Chondrocyte (in vitro differentiated cells): ENCODE measurements around the gene FAM89A. TPM values are rescaled to one million over a fixed set of nuclear protein-coding genes. Genes with fewer than 3 reads are reported as not detected.

ENCODE experiments used
- DNase-seq: peaks from one replicate; pipeline ENCODE4 v3.0.0; 2021; ENCODE audit warnings: mixed read lengths, low spot score
- H3K27ac Mint-ChIP-seq: one replicate; pipeline ENCODE4 v1.8.0; 2021; ENCODE audit warnings: mild to moderate bottlenecking, moderate library complexity, mixed read lengths; ENCODE audit not compliant: unreplicated experiment
- H3K27me3 Mint-ChIP-seq: 2 replicates; pipeline ENCODE4 v1.8.0; 2021; ENCODE audit warnings: low read depth, mixed read lengths
- H3K36me3 Mint-ChIP-seq: 2 replicates; pipeline ENCODE4 v1.8.0; 2021; ENCODE audit warnings: low read depth, mixed read lengths
- H3K4me1 Mint-ChIP-seq: 2 replicates; pipeline ENCODE4 v1.8.0; 2021; ENCODE audit warnings: low read depth, mild to moderate bottlenecking, mixed read lengths
- H3K4me3 Mint-ChIP-seq: one replicate; pipeline ENCODE4 v1.8.0; 2021; ENCODE audit warnings: mild to moderate bottlenecking, moderate library complexity, mixed read lengths; ENCODE audit not compliant: unreplicated experiment
- H3K9me3 Mint-ChIP-seq: 2 replicates; pipeline ENCODE4 v1.8.0; 2021; ENCODE audit warnings: low read depth, mixed read lengths
- total RNA-seq: library from RNA; stranded (reverse); gene quantifications from 3 replicates; pipeline ENCODE4 v1.2.1, GENCODE V29; 2021
- TF ChIP-seq, protein P1 (sequence below): fragments of 200-600 bp; sonication (generic); IDR thresholded peaks from 2 replicates; pipeline ENCODE4 v1.5.0; 2021; ENCODE audit warnings: antibody characterized with exemption, mild to moderate bottlenecking, moderate library complexity

The FAM89A gene
- total RNA-seq, 1 donor from 2014 or later: 19.7 TPM

DNA sequence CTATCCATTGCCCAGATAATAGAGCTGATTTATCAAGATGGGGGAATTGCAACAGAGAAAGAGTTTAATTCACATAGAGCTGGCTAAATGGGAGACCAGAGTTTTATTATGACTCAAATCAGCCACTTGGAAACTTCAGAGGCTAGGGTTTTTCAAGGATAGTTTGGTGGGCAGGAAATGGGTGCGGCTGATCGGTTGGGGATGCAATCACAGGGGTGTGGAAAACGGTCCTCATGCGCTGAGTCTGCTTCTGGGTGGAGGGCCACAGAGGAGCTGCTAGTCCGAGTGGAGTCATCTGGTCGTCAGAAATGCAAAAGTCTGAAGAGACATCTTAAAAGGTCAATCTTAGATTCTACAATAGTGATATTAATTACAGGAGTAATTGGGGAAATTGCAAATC lies 32.0 kb upstream of the FAM89A start:
- Mint-ChIP-seq H3K36me3 (peaks cover 2% of the 10 kb centered on the region), H3K27ac (no peak overlapping the region), H3K9me3 (peaks cover 6% of the 10 kb centered on the region), H3K27me3 (peaks cover 2% of the 10 kb centered on the region), H3K4me3 (no peak overlapping the region), H3K4me1 (no peaks in the 10 kb centered on the region)
- no peak for DNase-seq
- TF ChIP-seq, protein P1, sequence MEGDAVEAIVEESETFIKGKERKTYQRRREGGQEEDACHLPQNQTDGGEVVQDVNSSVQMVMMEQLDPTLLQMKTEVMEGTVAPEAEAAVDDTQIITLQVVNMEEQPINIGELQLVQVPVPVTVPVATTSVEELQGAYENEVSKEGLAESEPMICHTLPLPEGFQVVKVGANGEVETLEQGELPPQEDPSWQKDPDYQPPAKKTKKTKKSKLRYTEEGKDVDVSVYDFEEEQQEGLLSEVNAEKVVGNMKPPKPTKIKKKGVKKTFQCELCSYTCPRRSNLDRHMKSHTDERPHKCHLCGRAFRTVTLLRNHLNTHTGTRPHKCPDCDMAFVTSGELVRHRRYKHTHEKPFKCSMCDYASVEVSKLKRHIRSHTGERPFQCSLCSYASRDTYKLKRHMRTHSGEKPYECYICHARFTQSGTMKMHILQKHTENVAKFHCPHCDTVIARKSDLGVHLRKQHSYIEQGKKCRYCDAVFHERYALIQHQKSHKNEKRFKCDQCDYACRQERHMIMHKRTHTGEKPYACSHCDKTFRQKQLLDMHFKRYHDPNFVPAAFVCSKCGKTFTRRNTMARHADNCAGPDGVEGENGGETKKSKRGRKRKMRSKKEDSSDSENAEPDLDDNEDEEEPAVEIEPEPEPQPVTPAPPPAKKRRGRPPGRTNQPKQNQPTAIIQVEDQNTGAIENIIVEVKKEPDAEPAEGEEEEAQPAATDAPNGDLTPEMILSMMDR: no peak

DNA sequence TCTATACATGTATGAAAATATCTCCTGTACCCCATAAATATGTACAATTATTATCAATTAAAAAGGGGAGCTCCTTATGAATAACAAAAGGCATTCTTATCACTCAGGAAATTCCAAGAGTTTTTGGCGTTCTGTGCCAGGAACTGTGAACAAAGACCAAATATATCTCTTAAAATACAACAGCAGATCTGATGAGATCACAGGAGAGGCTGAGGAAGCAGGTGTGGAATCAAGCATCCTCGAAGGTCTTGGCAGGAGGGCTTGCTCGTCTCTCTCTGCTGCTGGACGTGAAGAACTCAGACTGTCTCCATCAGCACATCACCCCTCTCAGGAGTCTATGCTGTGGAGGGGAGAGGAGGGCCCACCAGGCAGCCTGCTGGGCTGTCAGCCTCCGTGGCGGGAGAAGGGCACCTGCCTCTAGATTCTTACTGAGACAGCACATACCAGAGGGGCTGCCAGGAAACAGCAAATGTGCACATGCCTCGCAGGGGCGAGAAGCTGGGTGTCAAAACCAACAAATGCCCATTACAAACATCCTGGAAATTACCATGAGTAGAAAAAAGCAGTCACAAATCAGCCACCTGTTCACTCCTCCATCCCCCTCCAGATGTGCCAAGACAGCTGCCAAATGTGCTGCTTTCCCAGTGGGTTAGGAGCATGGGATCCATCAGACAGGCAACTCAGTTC lies 30.8 kb upstream of the FAM89A start:
- H3K36me3 Mint-ChIP-seq: peaks cover 2% of the 10 kb centered on the region
- DNase-seq: no peak
- TF ChIP-seq, protein P1: no peak
- no peak overlapping the region for H3K27ac Mint-ChIP-seq
- H3K9me3 Mint-ChIP-seq: peaks cover 2% of the 10 kb centered on the region
- H3K4me1 Mint-ChIP-seq: no peaks in the 10 kb centered on the region
- H3K27me3 Mint-ChIP-seq: peaks cover 5% of the 10 kb centered on the region
- H3K4me3 Mint-ChIP-seq: no peak overlapping the region

DNA sequence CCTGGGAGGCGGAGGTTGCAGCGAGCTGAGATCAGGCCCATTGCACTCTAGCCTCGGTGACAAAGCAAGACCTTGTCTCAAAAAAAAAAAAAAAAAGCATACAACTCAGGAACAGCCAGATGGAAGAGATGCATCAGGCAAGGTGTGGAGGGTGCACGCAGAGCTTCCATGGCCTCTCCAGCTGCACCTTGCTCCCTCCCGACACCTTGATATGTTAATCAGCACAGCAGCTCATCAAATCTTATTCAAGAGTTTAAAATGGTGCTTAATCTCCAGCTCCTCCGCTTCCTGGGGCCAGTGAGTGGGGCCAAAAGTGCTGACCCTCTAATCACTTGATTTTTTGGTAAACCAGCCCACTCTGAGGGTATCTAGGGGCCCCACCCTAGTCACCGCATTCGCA lies 29.3 kb upstream of the FAM89A start:
- Mint-ChIP-seq H3K9me3 (peaks cover 2% of the 10 kb centered on the region), H3K27ac (no peak overlapping the region), H3K4me1 (no peaks in the 10 kb centered on the region), H3K4me3 (no peak overlapping the region), H3K27me3 (peaks cover 7% of the 10 kb centered on the region), H3K36me3 (peaks cover 2% of the 10 kb centered on the region)
- TF ChIP-seq, protein P1: no peak
- no peak for DNase-seq

DNA sequence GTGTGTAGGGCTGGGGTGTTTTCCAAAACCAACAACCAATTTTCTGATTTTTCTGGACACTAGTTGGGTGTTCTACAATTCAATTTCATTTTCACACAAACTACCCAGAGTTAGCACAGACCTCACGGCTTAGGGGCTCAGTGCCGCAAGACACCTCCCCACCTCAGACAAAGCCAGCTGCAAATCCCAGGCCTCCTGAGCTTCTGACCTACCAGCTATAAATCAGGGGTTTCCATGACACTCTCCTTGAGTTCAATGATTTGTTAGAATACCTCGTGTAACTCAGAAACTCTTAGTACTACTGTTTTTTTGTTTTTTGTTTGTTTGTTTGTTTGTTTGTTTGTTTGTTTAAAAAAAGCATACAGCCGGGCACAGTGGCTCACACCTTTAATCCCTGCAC lies 28.7 kb upstream of the FAM89A start:
- Mint-ChIP-seq H3K4me3 (no peak overlapping the region), H3K9me3 (peaks cover 2% of the 10 kb centered on the region), H3K4me1 (no peaks in the 10 kb centered on the region), H3K27me3 (peaks cover 7% of the 10 kb centered on the region), H3K36me3 (peaks cover 2% of the 10 kb centered on the region), H3K27ac (no peak overlapping the region)
- TF ChIP-seq, protein P1: no peak
- no peak for DNase-seq

DNA sequence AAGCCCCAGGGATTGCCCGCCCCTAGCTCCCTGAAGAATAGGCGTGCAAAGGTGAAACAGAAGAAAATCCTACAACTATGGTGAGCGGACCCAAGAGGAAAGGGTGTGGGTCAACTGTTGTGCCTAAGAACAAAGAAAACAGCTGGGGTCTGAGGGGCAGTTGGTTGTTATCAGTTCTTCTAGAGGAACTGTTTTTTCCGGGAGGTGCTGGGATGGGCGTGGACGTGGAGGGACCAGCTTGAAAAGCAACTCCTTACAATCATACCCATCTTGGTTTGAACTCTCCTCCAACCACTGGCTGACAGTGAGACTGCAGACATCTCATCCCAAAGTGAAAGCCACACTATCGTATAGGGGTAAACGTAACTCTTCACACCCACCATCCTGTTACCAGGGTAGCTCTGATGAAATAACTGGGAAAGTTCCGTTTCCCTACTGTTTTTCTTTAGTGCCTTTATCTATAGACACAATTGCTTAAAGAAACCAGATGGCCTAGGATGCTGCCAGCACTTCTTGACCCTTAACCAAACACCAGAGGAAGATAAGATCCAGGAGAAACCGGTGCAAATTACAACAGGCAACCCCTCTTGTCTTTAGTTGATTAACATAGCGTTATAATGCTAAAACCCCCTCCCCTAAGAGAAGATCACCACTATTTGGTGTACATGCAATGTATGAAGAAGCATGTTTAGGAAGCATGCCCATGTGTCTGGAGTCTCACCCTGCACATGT lies 25.6 kb upstream of the FAM89A start:
- peaks cover 10% of the 10 kb centered on the region for H3K4me1 Mint-ChIP-seq
- peaks cover 2% of the 10 kb centered on the region for H3K36me3 Mint-ChIP-seq
- peaks cover 2% of the 10 kb centered on the region for H3K9me3 Mint-ChIP-seq
- H3K4me3 Mint-ChIP-seq: no peak overlapping the region
- TF ChIP-seq, protein P1: no peak
- no peak overlapping the region for H3K27ac Mint-ChIP-seq
- peaks cover 7% of the 10 kb centered on the region for H3K27me3 Mint-ChIP-seq
- DNase-seq: no peak
